Measurements from ENCODE around the gene NAALADL2. TPM values are rescaled to one million over a fixed set of nuclear protein-coding genes. Genes with fewer than 3 reads are reported as not detected.

Gene NAALADL2
- polyA plus RNA-seq, 2 of the 4 experiments (the other 2 are of a cell fraction): 0.09 to 0.28 TPM

DNA sequence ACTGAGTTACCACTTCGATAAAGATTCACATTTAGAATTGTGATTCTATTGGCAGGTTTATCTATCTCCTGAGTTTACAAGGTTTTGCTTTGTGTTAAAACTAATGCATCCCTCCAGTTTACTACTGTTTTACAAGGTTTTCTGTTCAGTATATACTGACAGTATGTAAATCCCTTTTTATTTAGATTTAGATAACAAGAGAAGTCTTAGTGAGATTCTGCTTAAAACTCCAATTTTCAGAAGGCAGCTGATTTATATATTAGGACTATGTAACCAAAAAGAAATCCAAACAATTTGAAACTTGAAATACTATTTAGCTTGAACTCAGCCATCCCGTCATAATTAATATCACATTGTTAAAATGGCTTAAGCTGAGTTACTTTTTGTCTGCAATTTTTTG lies 619.2 kb downstream of the NAALADL2 start:
- no peak for TF ChIP-seq HEYL (CRISPR knock-in tag; IDR thresholded peaks at IDR 0.05)
- TF ChIP-seq HOXB5 (CRISPR knock-in tag; IDR thresholded peaks at IDR 0.05): no peak
- TF ChIP-seq FOSB (CRISPR knock-in tag; IDR thresholded peaks at IDR 0.05): no peak
- ATAC-seq (no peak), DNase-seq (ENCODE audit: low read depth in 1 of 2, low spot score in 1 of 2) (no peak), FAIRE-seq (no peak)
- Histone ChIP-seq H3K4me1 (no peaks in the 10 kb centered on the region), H3K27ac (no peak overlapping the region), H3K4me2 (no peak overlapping the region), H3K4me3 (no peak overlapping the region), H3K9me3 (no peaks in the 10 kb centered on the region)
- WGBS (ENCODE audit: missing lambda C conversion rate): 45% methylated on average over 2 of the region's 2 CpGs
- POLR2A ChIA-PET: no interaction called here
- CTCF ChIA-PET: no interaction called here

GRCh38 chr3:175479175-175479574 lies 620.0 kb downstream of the NAALADL2 start:
- no peak for DNase-seq (ENCODE audit: low read depth in 1 of 2, low spot score in 1 of 2)
- Histone ChIP-seq H3K27ac (no peak overlapping the region), H3K4me1 (no peaks in the 10 kb centered on the region), H3K9me3 (no peaks in the 10 kb centered on the region), H3K4me2 (no peak overlapping the region), H3K4me3 (no peak overlapping the region)
- no peak for ATAC-seq
- ChIA-PET POLR2A (no interaction called here), CTCF (no interaction called here)
- FAIRE-seq: no peak
- 43% methylated on average over 2 of the region's 2 CpGs for WGBS (ENCODE audit: missing lambda C conversion rate)
- no peak for TF ChIP-seq HOXB5 (CRISPR knock-in tag; IDR thresholded peaks at IDR 0.05)
- TF ChIP-seq CHD4 (IDR thresholded peaks at IDR 0.05; ENCODE audit: borderline replicate concordance): no peak
- no peak for TF ChIP-seq KDM5A (IDR thresholded peaks at IDR 0.05)
- TF ChIP-seq ZSCAN20 (CRISPR knock-in tag; IDR thresholded peaks at IDR 0.05): no peak
- TF ChIP-seq BHLHE40 (IDR thresholded peaks at IDR 0.05; ENCODE audit: low read depth, low read length): no peak
- TF ChIP-seq FOSB (CRISPR knock-in tag; IDR thresholded peaks at IDR 0.05): no peak
- TF ChIP-seq, protein P1, sequence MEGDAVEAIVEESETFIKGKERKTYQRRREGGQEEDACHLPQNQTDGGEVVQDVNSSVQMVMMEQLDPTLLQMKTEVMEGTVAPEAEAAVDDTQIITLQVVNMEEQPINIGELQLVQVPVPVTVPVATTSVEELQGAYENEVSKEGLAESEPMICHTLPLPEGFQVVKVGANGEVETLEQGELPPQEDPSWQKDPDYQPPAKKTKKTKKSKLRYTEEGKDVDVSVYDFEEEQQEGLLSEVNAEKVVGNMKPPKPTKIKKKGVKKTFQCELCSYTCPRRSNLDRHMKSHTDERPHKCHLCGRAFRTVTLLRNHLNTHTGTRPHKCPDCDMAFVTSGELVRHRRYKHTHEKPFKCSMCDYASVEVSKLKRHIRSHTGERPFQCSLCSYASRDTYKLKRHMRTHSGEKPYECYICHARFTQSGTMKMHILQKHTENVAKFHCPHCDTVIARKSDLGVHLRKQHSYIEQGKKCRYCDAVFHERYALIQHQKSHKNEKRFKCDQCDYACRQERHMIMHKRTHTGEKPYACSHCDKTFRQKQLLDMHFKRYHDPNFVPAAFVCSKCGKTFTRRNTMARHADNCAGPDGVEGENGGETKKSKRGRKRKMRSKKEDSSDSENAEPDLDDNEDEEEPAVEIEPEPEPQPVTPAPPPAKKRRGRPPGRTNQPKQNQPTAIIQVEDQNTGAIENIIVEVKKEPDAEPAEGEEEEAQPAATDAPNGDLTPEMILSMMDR (IDR thresholded peaks at IDR 0.05): no peak
- TF ChIP-seq HOXA7 (CRISPR knock-in tag; IDR thresholded peaks at IDR 0.05): no peak
- TF ChIP-seq, protein P2, sequence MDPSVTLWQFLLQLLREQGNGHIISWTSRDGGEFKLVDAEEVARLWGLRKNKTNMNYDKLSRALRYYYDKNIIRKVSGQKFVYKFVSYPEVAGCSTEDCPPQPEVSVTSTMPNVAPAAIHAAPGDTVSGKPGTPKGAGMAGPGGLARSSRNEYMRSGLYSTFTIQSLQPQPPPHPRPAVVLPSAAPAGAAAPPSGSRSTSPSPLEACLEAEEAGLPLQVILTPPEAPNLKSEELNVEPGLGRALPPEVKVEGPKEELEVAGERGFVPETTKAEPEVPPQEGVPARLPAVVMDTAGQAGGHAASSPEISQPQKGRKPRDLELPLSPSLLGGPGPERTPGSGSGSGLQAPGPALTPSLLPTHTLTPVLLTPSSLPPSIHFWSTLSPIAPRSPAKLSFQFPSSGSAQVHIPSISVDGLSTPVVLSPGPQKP (IDR thresholded peaks at IDR 0.05; ENCODE audit: low read depth, low read length): no peak
- no peak for TF ChIP-seq MAFK (IDR thresholded peaks at IDR 0.05; ENCODE audit: partially characterized antibody)
- no peak for TF ChIP-seq MYC (IDR thresholded peaks at IDR 0.05; ENCODE audit: borderline replicate concordance, low read length)
- no peak for TF ChIP-seq EP300 (IDR thresholded peaks at IDR 0.05)

DNA sequence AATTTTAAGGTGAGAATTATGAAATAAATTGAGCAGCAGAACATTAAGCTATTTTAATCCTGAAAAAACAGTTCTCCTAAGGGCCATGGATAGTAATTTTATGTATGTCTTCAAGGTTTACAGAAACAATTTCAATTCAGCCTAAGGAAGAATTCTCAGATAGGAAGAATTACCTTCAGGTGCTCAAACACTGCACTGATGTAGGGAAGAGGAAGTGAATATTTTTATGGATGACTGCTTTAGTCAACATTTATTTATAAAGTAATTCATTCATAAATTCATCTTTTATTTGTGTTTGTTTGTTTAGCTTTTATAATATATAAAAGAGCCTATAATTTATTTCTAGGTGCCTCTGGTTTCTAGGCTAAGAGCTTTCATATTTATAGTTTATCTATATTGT lies 620.7 kb downstream of the NAALADL2 start:
- DNase-seq (ENCODE audit: low read depth in 1 of 2, low spot score in 1 of 2) (no peak), ATAC-seq (no peak), FAIRE-seq (no peak)
- TF ChIP-seq GATA3 (IDR thresholded peaks at IDR 0.05; ENCODE audit: borderline replicate concordance) (no peak), FOXS1 (CRISPR knock-in tag; IDR thresholded peaks at IDR 0.05) (no peak)
- ChIA-PET POLR2A (no interaction called here), CTCF (no interaction called here)
- H3K27ac ChIP-seq: no peak overlapping the region
- H3K4me1 ChIP-seq: no peaks in the 10 kb centered on the region
- no peak overlapping the region for H3K4me2 ChIP-seq
- no peak overlapping the region for H3K4me3 ChIP-seq
- H3K9me3 ChIP-seq: no peaks in the 10 kb centered on the region

- DNase-seq (ENCODE audit: low read depth in 1 of 2, low spot score in 1 of 2) (no peak), ATAC-seq (no peak), FAIRE-seq (no peak)
- Histone ChIP-seq H3K4me2 (no peak overlapping the region), H3K27ac (no peak overlapping the region), H3K9me3 (no peaks in the 10 kb centered on the region), H3K4me1 (no peaks in the 10 kb centered on the region), H3K4me3 (no peak overlapping the region)
- no peak for TF ChIP-seq TP53 (CRISPR knock-in tag; IDR thresholded peaks at IDR 0.05)
- no peak for TF ChIP-seq CHD2 (IDR thresholded peaks at IDR 0.05; ENCODE audit: low read length, partially characterized antibody)
- no peak for TF ChIP-seq CEBPB (IDR thresholded peaks at IDR 0.05)
- no peak for TF ChIP-seq GATA3 (IDR thresholded peaks at IDR 0.05; ENCODE audit: borderline replicate concordance)
- no peak for TF ChIP-seq ESRRA (IDR thresholded peaks at IDR 0.05; ENCODE audit: borderline replicate concordance, low read length)
- TF ChIP-seq, protein P3, sequence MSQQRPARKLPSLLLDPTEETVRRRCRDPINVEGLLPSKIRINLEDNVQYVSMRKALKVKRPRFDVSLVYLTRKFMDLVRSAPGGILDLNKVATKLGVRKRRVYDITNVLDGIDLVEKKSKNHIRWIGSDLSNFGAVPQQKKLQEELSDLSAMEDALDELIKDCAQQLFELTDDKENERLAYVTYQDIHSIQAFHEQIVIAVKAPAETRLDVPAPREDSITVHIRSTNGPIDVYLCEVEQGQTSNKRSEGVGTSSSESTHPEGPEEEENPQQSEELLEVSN (IDR thresholded peaks at IDR 0.05; ENCODE audit: borderline replicate concordance, low read depth): no peak
- TF ChIP-seq NPAS2 (CRISPR knock-in tag; IDR thresholded peaks at IDR 0.05; ENCODE audit: borderline replicate concordance): no peak
- no peak for TF ChIP-seq KDM1A (IDR thresholded peaks at IDR 0.05; ENCODE audit: low read depth)
- TF ChIP-seq FOXS1 (CRISPR knock-in tag; IDR thresholded peaks at IDR 0.05): no peak
- 86% methylated on average over 2 of the region's 2 CpGs for WGBS (ENCODE audit: missing lambda C conversion rate)
- POLR2A ChIA-PET: no interaction called here
- CTCF ChIA-PET: no interaction called here
Measured at GRCh38 chr3:175484666-175485065, 625.5 kb downstream of the NAALADL2 start.

All from A549 (cell line).